WTC11 (cell line): ENCODE data around the gene TMEM266. TPM values are rescaled to one million over a fixed set of nuclear protein-coding genes. Genes with fewer than 3 reads are reported as not detected.

ENCODE experiments used
- ATAC-seq: fragments of 200-7000 bp; cut with Tn5 transposase; 2 replicates; pipeline ENCODE4 v1.10.0; 2021; ENCODE audit warnings: mild to moderate bottlenecking, moderate library complexity
- CTCF ChIA-PET: fragments of 300-600 bp; sonication (Branson Sonifier 250); formaldehyde crosslinking; loops from one replicate; lab custom pipeline; 2021; ENCODE audit warnings: antibody characterized with exemption; lab: Charles Lee
- POLR2A ChIA-PET: fragments of 350-600 bp; sonication (Branson Sonifier 250); formaldehyde crosslinking; loops from one replicate; lab custom pipeline; 2021; ENCODE audit warnings: antibody characterized with exemption; lab: Charles Lee
- DNase-seq: peaks from one replicate; pipeline ENCODE4 v3.0.0; 2021; ENCODE audit warnings: low spot score
- H3K27ac Mint-ChIP-seq: 2 replicates; pipeline ENCODE4 v1.8.0; 2021; ENCODE audit warnings: mixed read lengths
- H3K27me3 Mint-ChIP-seq: 2 replicates; pipeline ENCODE4 v1.8.0; 2021; ENCODE audit warnings: low read depth, mild to moderate bottlenecking, moderate library complexity, mixed read lengths
- H3K36me3 Mint-ChIP-seq: 2 replicates; pipeline ENCODE4 v1.8.0; 2021; ENCODE audit warnings: mixed read lengths
- H3K4me1 Mint-ChIP-seq: 2 replicates; pipeline ENCODE4 v1.8.0; 2022; ENCODE audit warnings: mixed read lengths
- H3K4me3 Mint-ChIP-seq: 2 replicates; pipeline ENCODE4 v1.8.0; 2021; ENCODE audit warnings: mild to moderate bottlenecking, moderate library complexity, mixed read lengths
- H3K9me3 Mint-ChIP-seq: 2 replicates; pipeline ENCODE4 v1.8.0; 2021; ENCODE audit warnings: mixed read lengths
- FOXK1 ChIP-seq: sonication (generic); formaldehyde crosslinking; IDR thresholded peaks from 2 replicates; pipeline ENCODE4 v1.8.0; 2022; ENCODE audit warnings: mild to moderate bottlenecking, moderate library complexity, missing genetic modification reagents
- HMGA2 ChIP-seq: fragments of 250-450 bp; sonication (Bioruptor Pico); IDR thresholded peaks from 2 replicates; pipeline ENCODE4 v1.4.0; 2021; ENCODE audit warnings: mild to moderate bottlenecking, moderate library complexity
- JAZF1 ChIP-seq: fragments of 250-450 bp; sonication (Bioruptor Pico); IDR thresholded peaks from 2 replicates; pipeline ENCODE4 v1.9.0; 2021; ENCODE audit warnings: moderate library complexity, mild to moderate bottlenecking, inconsistent platforms
- JUN ChIP-seq: sonication (generic); formaldehyde crosslinking; IDR thresholded peaks from 2 replicates; pipeline ENCODE4 v1.8.0; 2023; ENCODE audit warnings: mild to moderate bottlenecking, missing genetic modification reagents
- PREB ChIP-seq: sonication (generic); formaldehyde crosslinking; IDR thresholded peaks from 2 replicates; pipeline ENCODE4 v1.8.1; 2022; ENCODE audit warnings: mild to moderate bottlenecking, missing genetic modification reagents, moderate library complexity, borderline replicate concordance
- SMAD3 ChIP-seq: sonication (generic); formaldehyde crosslinking; IDR thresholded peaks from 2 replicates; pipeline ENCODE4 v1.8.0; 2022; ENCODE audit warnings: missing genetic modification reagents, mild to moderate bottlenecking, borderline replicate concordance
- SOX15 ChIP-seq: fragments of 250-450 bp; sonication (Bioruptor Pico); IDR thresholded peaks from 2 replicates; pipeline ENCODE4 v1.9.0; 2021; ENCODE audit warnings: mild to moderate bottlenecking
- STAT6 ChIP-seq: sonication (generic); formaldehyde crosslinking; conservative IDR thresholded peaks from 2 replicates; pipeline ENCODE4 v1.8.1; 2023; ENCODE audit warnings: mild to moderate bottlenecking, low read depth, missing genetic modification reagents, moderate library complexity
- TCF7 ChIP-seq: sonication (generic); formaldehyde crosslinking; IDR thresholded peaks from 2 replicates; pipeline ENCODE4 v1.8.0; 2022; ENCODE audit warnings: mild to moderate bottlenecking, low read depth, missing genetic modification reagents, moderate library complexity
- ZNF232 ChIP-seq: sonication (generic); formaldehyde crosslinking; IDR thresholded peaks from 2 replicates; pipeline ENCODE4 v1.8.0; 2022; ENCODE audit warnings: mild to moderate bottlenecking, missing genetic modification reagents
- ZNF416 ChIP-seq: fragments of 250-450 bp; sonication (Bioruptor Pico); IDR thresholded peaks from 2 replicates; pipeline ENCODE4 v1.9.0; 2021; ENCODE audit warnings: mild to moderate bottlenecking, inconsistent platforms
- ZNF425 ChIP-seq: fragments of 250-450 bp; sonication (Bioruptor Pico); conservative IDR thresholded peaks from 2 replicates; pipeline ENCODE4 v1.9.0; 2021; ENCODE audit warnings: mild to moderate bottlenecking
- total RNA-seq: library from RNA; stranded (reverse); gene quantifications from 3 replicates; pipeline ENCODE4 v1.2.3, GENCODE V29; 2021
- TF ChIP-seq, protein P1 (sequence below): sonication (generic); formaldehyde crosslinking; IDR thresholded peaks from 2 replicates; pipeline ENCODE4 v1.8.0; 2022; ENCODE audit warnings: mild to moderate bottlenecking, missing genetic modification reagents
- TF ChIP-seq, protein P2 (sequence below): fragments of 250-450 bp; sonication (Bioruptor Pico); IDR thresholded peaks from 2 replicates; pipeline ENCODE4 v2.1.2; 2022; ENCODE audit warnings: mild to moderate bottlenecking, moderate library complexity
- TF ChIP-seq, protein P3 (sequence below): sonication (generic); formaldehyde crosslinking; IDR thresholded peaks from 2 replicates; pipeline ENCODE4 v1.8.0; 2022; ENCODE audit warnings: mild to moderate bottlenecking, missing genetic modification reagents

Gene TMEM266
- total RNA-seq, 1 experiment from 2014 or later = 8.6 TPM

- Mint-ChIP-seq H3K27ac (no peak overlapping the region), H3K36me3 (no peaks in the 10 kb centered on the region), H3K27me3 (no peaks in the 10 kb centered on the region), H3K4me3 (no peak overlapping the region), H3K4me1 (peaks cover 23% of the 10 kb centered on the region), H3K9me3 (no peaks in the 10 kb centered on the region)
- DNase-seq (no peak), ATAC-seq (no peak)
- no peak for TF ChIP-seq ZNF425 (CRISPR knock-in tag)
- TF ChIP-seq, protein P1, sequence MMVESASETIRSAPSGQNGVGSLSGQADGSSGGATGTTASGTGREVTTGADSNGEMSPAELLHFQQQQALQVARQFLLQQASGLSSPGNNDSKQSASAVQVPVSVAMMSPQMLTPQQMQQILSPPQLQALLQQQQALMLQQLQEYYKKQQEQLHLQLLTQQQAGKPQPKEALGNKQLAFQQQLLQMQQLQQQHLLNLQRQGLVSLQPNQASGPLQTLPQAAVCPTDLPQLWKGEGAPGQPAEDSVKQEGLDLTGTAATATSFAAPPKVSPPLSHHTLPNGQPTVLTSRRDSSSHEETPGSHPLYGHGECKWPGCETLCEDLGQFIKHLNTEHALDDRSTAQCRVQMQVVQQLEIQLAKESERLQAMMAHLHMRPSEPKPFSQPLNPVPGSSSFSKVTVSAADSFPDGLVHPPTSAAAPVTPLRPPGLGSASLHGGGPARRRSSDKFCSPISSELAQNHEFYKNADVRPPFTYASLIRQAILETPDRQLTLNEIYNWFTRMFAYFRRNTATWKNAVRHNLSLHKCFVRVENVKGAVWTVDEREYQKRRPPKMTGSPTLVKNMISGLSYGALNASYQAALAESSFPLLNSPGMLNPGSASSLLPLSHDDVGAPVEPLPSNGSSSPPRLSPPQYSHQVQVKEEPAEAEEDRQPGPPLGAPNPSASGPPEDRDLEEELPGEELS (CRISPR knock-in tag) = no peak
- no peak for TF ChIP-seq JAZF1
- no peak for TF ChIP-seq TCF7 (CRISPR knock-in tag)
- no peak for TF ChIP-seq STAT6
- no peak for TF ChIP-seq FOXK1
- ChIA-PET CTCF (interaction anchor here (1.1 to 4.5 kb wide), 2 partner anchors 22 to 58 kb away, joined by 3 to 80 read pairs; partner anchors contain the start of gene TMEM266), POLR2A (no interaction called here)
Observed at GRCh38 chr15:76117181-76117580, 57.4 kb downstream of the TMEM266 start.

DNA sequence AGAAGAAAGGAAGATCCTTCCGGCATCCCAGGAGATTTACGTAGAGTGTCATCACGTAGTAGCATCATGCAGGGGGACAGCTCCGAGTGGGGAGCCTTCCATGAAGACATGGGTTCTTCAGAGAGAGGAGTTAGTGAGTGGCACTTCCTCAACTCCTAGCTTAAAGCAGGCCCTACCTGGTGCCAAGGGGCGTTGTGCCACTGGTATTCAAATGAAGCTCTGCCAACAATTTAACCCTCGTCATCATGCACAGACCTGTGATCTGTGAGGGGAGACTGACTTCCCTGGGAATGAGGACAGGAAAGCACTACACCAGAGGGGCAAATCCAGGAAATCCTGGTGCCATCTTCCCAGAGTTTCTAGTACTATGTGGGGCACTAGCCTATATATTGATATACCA is 59.0 kb downstream of the TMEM266 start:
- no peak for ATAC-seq
- no peak for TF ChIP-seq SMAD3
- TF ChIP-seq, protein P2, sequence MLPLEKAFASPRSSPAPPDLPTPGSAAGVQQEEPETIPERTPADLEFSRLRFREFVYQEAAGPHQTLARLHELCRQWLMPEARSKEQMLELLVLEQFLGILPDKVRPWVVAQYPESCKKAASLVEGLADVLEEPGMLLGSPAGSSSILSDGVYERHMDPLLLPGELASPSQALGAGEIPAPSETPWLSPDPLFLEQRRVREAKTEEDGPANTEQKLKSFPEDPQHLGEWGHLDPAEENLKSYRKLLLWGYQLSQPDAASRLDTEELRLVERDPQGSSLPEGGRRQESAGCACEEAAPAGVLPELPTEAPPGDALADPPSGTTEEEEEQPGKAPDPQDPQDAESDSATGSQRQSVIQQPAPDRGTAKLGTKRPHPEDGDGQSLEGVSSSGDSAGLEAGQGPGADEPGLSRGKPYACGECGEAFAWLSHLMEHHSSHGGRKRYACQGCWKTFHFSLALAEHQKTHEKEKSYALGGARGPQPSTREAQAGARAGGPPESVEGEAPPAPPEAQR (CRISPR knock-in tag) = no peak
- no peak for TF ChIP-seq HMGA2 (CRISPR knock-in tag)
- no peak for TF ChIP-seq JUN (CRISPR knock-in tag)
- TF ChIP-seq, protein P1 (CRISPR knock-in tag) = no peak
- no peak for TF ChIP-seq SOX15 (CRISPR knock-in tag)
- TF ChIP-seq PREB (CRISPR knock-in tag) = no peak
- TF ChIP-seq, protein P3, sequence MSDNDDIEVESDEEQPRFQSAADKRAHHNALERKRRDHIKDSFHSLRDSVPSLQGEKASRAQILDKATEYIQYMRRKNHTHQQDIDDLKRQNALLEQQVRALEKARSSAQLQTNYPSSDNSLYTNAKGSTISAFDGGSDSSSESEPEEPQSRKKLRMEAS = no peak
- TF ChIP-seq ZNF232 = no peak
- TF ChIP-seq ZNF416 (CRISPR knock-in tag) = no peak
- Mint-ChIP-seq H3K9me3 (no peaks in the 10 kb centered on the region), H3K4me1 (peaks cover 23% of the 10 kb centered on the region), H3K36me3 (no peaks in the 10 kb centered on the region), H3K27me3 (no peaks in the 10 kb centered on the region), H3K4me3 (no peak overlapping the region), H3K27ac (no peak overlapping the region)
- no peak for DNase-seq
- ChIA-PET CTCF (interaction anchor here (1.1 to 4.5 kb wide), 2 partner anchors 20 to 190 kb away, joined by 4 to 80 read pairs; no protein-coding TSS in a partner anchor), POLR2A (no interaction called here)
